Mesendoderm (in vitro differentiated cells): ENCODE data around the gene AOPEP.

Experiments used
- DNase-seq: peaks from one replicate; pipeline ENCODE4 v3.0.0; 2013
- H2AK5ac ChIP-seq: 2 replicates; pipeline ENCODE4 v1.6.1; 2013; ENCODE audit warnings: low read length, inconsistent platforms
- H2BK120ac ChIP-seq: 2 replicates; pipeline ENCODE4 v1.6.1; 2013; ENCODE audit warnings: low read depth, mild to moderate bottlenecking, low read length, moderate library complexity, mixed read lengths
- H2BK15ac ChIP-seq: replicated peaks from 2 replicates; pipeline ENCODE4 v1.6.1; 2013; ENCODE audit warnings: low read depth, mild to moderate bottlenecking, moderate library complexity
- H2BK5ac ChIP-seq: 2 replicates; pipeline ENCODE4 v1.6.1; 2013; ENCODE audit warnings: low read length, inconsistent platforms
- H3K18ac ChIP-seq: 2 replicates; pipeline ENCODE4 v1.6.1; 2013; ENCODE audit warnings: mild to moderate bottlenecking, low read length, mixed read lengths
- H3K23ac ChIP-seq: one replicate; pipeline ENCODE4 v1.6.1; 2013; ENCODE audit warnings: low read length
- H3K27ac ChIP-seq: 2 replicates; pipeline ENCODE4 v1.5.1; 2013; ENCODE audit warnings: low read depth, mild to moderate bottlenecking, inconsistent platforms, low read length, moderate library complexity
- H3K27me3 ChIP-seq: 2 replicates; pipeline ENCODE4 v1.6.1; 2013; ENCODE audit warnings: low read length, control low read depth, mild to moderate bottlenecking, inconsistent platforms; ENCODE audit not compliant: insufficient read depth, poor library complexity
- H3K36me3 ChIP-seq: 2 replicates; pipeline ENCODE4 v1.6.1; 2013; ENCODE audit warnings: low read length, inconsistent platforms; ENCODE audit not compliant: control insufficient read depth, insufficient read depth
- H3K4ac ChIP-seq: one replicate; pipeline ENCODE4 v1.6.1; 2013; ENCODE audit warnings: low read depth, mild to moderate bottlenecking, low read length, moderate library complexity
- H3K4me1 ChIP-seq: 2 replicates; pipeline ENCODE4 v1.6.1; 2013; ENCODE audit warnings: low read depth, low read length, inconsistent platforms; ENCODE audit not compliant: control insufficient read depth
- H3K4me2 ChIP-seq: 2 replicates; pipeline ENCODE4 v1.6.1; 2013; ENCODE audit warnings: low read length
- H3K4me3 ChIP-seq: 2 replicates; pipeline ENCODE4 v1.5.1; 2013; ENCODE audit warnings: mild to moderate bottlenecking, low read length
- H3K56ac ChIP-seq: one replicate; pipeline ENCODE4 v1.6.1; 2013; ENCODE audit warnings: low read length
- H3K79me1 ChIP-seq: 2 replicates; pipeline ENCODE4 v1.6.1; 2013; ENCODE audit warnings: low read length, inconsistent platforms
- H3K79me2 ChIP-seq: 2 replicates; pipeline ENCODE4 v1.6.1; 2013; ENCODE audit warnings: mild to moderate bottlenecking, low read length; ENCODE audit not compliant: control insufficient read depth, insufficient read depth
- H3K9ac ChIP-seq: 2 replicates; pipeline ENCODE4 v1.6.1; 2013; ENCODE audit warnings: low read length, inconsistent platforms
- H4K5ac ChIP-seq: one replicate; pipeline ENCODE4 v1.6.1; 2013; ENCODE audit warnings: low read length
- H4K8ac ChIP-seq: one replicate; pipeline ENCODE4 v1.6.1; 2013; ENCODE audit warnings: low read depth, mild to moderate bottlenecking, control low read depth, low read length, moderate library complexity
- WGBS: extraction: QIAGEN DNeasy Blood & Tissue Kit; methylation state at CpG from one replicate; pipeline ENCODE4 v1.1.7; 2013; ENCODE audit warnings: low lambda C conversion rate, missing lambda C conversion rate; ENCODE audit not compliant: insufficient coverage; ENCODE audit errors: extremely low coverage; 5-methylcytosine and 5-hydroxymethylcytosine counted together

Gene AOPEP

DNA sequence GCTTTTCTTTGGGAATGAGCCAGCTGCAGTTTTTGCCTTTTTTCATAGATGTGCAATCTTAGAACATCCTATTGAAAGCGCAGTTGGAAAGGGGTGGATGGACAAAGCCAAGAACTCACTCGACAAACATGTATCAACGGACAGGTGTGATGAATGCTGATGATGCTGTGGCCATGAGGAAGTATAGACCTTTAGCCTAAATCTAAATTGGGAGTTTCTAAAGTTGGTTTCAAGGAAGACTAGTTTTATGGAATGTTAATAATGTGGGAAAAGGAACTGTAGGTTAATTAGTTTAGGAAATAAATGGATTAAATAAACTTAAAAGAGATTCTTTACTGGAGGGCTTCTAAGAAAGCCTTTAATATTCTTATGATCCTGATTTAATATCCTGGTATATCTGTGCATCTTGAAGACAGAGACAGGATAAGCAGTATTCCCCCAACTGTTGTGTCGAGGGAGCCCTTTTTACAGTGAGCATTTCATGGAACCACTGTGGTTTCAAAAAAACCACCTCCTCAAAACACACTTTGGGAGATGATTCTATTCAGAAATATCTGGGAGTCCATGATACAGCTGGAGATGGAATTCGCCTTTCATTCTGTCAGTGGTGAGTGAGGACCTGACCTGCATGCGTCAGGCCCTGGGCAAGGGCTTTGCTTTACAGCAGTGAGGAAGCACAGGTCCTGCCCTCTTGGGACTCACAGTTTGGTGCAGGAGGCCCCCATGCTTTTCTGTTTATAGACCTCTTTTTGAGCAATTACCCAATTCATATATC, 82.6 kb downstream of the AOPEP start:
- H2BK15ac ChIP-seq: no peak overlapping the region
- H3K4me1 ChIP-seq: no peaks in the 10 kb centered on the region
- H2BK5ac ChIP-seq: no peak overlapping the region
- H3K23ac ChIP-seq: no peak overlapping the region
- no peaks in the 10 kb centered on the region for H3K36me3 ChIP-seq
- H2BK120ac ChIP-seq: no peak overlapping the region
- WGBS: no CpG with 5 or more reads among the region's 6 CpGs
- no peaks in the 10 kb centered on the region for H3K27me3 ChIP-seq
- H2AK5ac ChIP-seq: no peak overlapping the region
- no peak overlapping the region for H4K5ac ChIP-seq
- H3K9ac ChIP-seq: no peak overlapping the region
- H3K4me3 ChIP-seq: no peak overlapping the region
- no peak overlapping the region for H4K8ac ChIP-seq
- no peak for DNase-seq
- no peaks in the 10 kb centered on the region for H3K79me1 ChIP-seq
- no peak overlapping the region for H3K4me2 ChIP-seq
- no peak overlapping the region for H3K56ac ChIP-seq
- H3K27ac ChIP-seq: no peak overlapping the region
- H3K4ac ChIP-seq: no peak overlapping the region
- no peaks in the 10 kb centered on the region for H3K79me2 ChIP-seq
- H3K18ac ChIP-seq: no peak overlapping the region

DNA sequence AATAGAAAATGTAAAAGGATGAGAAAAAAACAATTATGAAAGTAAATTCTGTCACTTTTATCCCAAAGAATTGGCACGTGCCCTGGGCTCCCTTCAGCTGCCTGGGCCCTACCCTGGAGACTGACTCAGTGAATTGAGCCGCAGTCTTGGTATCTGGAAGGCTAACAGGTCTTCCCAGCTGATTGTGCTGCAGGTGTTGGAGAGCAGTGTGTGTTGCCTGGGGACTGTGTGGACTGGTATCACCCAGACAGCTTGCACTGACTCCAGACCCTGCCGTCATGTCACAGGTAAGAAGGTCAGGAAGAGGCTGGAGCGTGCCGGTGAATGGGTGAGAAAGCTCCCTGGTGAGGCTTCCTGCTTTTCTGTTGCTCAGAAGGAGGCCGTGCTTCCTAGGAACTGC, 83.3 kb downstream of the AOPEP start:
- Histone ChIP-seq H2BK120ac (no peak overlapping the region), H3K4me1 (no peaks in the 10 kb centered on the region), H2BK15ac (no peak overlapping the region), H3K56ac (no peak overlapping the region), H3K23ac (no peak overlapping the region), H3K4me3 (no peak overlapping the region), H3K27me3 (no peaks in the 10 kb centered on the region), H3K79me2 (no peaks in the 10 kb centered on the region), H3K79me1 (no peaks in the 10 kb centered on the region), H3K27ac (no peak overlapping the region), H3K4me2 (no peak overlapping the region), H3K36me3 (no peaks in the 10 kb centered on the region), H4K8ac (no peak overlapping the region), H3K18ac (no peak overlapping the region), H2BK5ac (no peak overlapping the region), H3K4ac (no peak overlapping the region), H4K5ac (no peak overlapping the region), H3K9ac (no peak overlapping the region), H2AK5ac (no peak overlapping the region)
- no peak for DNase-seq
- no CpG with 5 or more reads among the region's 6 CpGs for WGBS

DNA sequence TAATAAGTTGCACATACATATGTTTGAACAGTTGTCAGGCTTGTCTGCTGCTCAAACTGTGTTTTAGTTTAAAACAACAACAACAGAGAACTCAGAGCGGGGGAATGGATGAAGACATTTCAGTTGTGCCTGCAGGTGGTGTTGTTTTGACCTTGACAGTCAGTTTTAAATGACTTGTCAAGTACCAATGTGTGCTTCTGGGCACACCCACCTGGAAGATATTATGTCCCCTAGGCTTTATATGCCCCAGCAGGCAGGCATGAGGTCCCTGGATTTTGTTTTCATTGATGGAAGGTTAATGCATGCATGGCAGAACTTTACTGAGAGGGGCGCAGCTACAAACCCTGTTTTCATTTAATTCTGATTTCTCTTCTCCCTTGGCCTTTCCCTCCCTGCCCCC, 84.6 kb downstream of the AOPEP start:
- H3K27ac ChIP-seq: no peak overlapping the region
- no peak overlapping the region for H3K4ac ChIP-seq
- no peak overlapping the region for H2BK15ac ChIP-seq
- DNase-seq: no peak
- H2BK5ac ChIP-seq: no peak overlapping the region
- no peaks in the 10 kb centered on the region for H3K4me1 ChIP-seq
- no peak overlapping the region for H3K18ac ChIP-seq
- H3K56ac ChIP-seq: no peak overlapping the region
- no peak overlapping the region for H3K23ac ChIP-seq
- no peak overlapping the region for H3K4me2 ChIP-seq
- WGBS: no CpG with 5 or more reads among the region's 2 CpGs
- no peaks in the 10 kb centered on the region for H3K79me1 ChIP-seq
- no peak overlapping the region for H4K8ac ChIP-seq
- no peak overlapping the region for H2BK120ac ChIP-seq
- no peaks in the 10 kb centered on the region for H3K27me3 ChIP-seq
- no peak overlapping the region for H4K5ac ChIP-seq
- no peak overlapping the region for H3K9ac ChIP-seq
- H3K4me3 ChIP-seq: no peak overlapping the region
- H3K36me3 ChIP-seq: no peaks in the 10 kb centered on the region
- no peak overlapping the region for H2AK5ac ChIP-seq
- no peaks in the 10 kb centered on the region for H3K79me2 ChIP-seq

DNA sequence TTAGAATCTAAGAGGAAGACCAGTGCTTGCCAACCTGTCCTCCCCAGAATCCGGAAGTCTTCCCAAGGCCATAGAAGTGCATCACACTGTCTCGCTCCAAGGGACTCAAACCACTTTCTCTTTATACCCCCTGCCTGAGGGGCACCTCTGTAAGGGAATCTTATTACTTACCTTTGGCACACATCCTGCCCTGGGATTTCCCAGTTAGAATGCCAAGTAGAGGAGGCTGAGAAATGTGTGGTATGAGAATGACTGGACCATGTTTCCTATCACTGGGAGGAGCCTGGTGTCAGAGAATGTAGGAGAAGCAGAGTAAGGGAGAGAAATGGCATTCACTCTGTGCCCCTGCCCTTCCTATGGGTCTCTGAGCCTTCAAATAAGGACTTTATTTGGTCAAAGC, 85.8 kb downstream of the AOPEP start:
- no CpG with 5 or more reads among the region's 2 CpGs for WGBS
- no peaks in the 10 kb centered on the region for H3K79me1 ChIP-seq
- no peak for DNase-seq

DNA sequence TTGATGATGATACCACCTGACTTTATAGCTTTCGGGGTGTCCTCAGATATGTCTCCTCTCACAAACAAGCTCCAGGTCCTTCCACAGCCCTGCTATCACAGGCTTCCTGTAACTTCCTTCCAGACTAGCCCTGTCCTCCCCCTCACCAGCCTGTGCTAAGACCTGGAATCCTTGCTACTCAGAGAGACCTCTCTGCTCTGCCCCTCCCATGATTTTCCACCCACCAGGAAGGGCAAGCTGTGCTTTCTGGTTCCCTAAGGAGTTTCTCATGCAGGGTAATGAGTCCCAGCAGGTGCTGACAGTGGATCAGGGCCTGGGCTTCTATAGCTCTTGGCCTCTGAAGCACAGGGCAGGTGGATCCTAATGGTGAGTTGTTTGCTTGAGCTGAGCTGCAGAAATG, 86.9 kb downstream of the AOPEP start:
- H3K36me3 ChIP-seq: no peaks in the 10 kb centered on the region
- no peak overlapping the region for H2AK5ac ChIP-seq
- no peak overlapping the region for H3K23ac ChIP-seq
- no peak overlapping the region for H3K4ac ChIP-seq
- no peak overlapping the region for H3K9ac ChIP-seq
- no peaks in the 10 kb centered on the region for H3K79me2 ChIP-seq
- no peak overlapping the region for H3K56ac ChIP-seq
- H2BK15ac ChIP-seq: no peak overlapping the region
- no peak overlapping the region for H3K4me2 ChIP-seq
- DNase-seq: no peak
- H4K8ac ChIP-seq: no peak overlapping the region
- H3K4me3 ChIP-seq: no peak overlapping the region
- no peaks in the 10 kb centered on the region for H3K27me3 ChIP-seq
- no peaks in the 10 kb centered on the region for H3K79me1 ChIP-seq
- no peak overlapping the region for H3K27ac ChIP-seq
- H2BK120ac ChIP-seq: no peak overlapping the region
- H2BK5ac ChIP-seq: no peak overlapping the region
- WGBS: no CpG with 5 or more reads among the region's 1 CpG
- H3K4me1 ChIP-seq: no peaks in the 10 kb centered on the region
- no peak overlapping the region for H4K5ac ChIP-seq
- H3K18ac ChIP-seq: no peak overlapping the region

More for the DNA sequence above, 85.8 kb downstream of the AOPEP start:
- Histone ChIP-seq H3K36me3 (no peaks in the 10 kb centered on the region), H3K18ac (no peak overlapping the region), H2BK120ac (no peak overlapping the region), H2BK15ac (no peak overlapping the region), H2AK5ac (no peak overlapping the region), H3K4me3 (no peak overlapping the region), H4K8ac (no peak overlapping the region), H4K5ac (no peak overlapping the region), H3K23ac (no peak overlapping the region), H3K4me2 (no peak overlapping the region), H3K79me2 (no peaks in the 10 kb centered on the region), H3K56ac (no peak overlapping the region), H3K9ac (no peak overlapping the region), H3K4ac (no peak overlapping the region), H3K27ac (no peak overlapping the region), H3K4me1 (no peaks in the 10 kb centered on the region), H3K27me3 (no peaks in the 10 kb centered on the region), H2BK5ac (no peak overlapping the region)
